IMR-90 (cell line): Measurements from ENCODE around the gene CD82. TPM values are rescaled to one million over a fixed set of nuclear protein-coding genes. Genes with fewer than 3 reads are reported as not detected.

Experiments used
- ATAC-seq: fragments of 200-7000 bp; cut with Tn5 transposase; 2 replicates; pipeline ENCODE4 v1.9.1; 2020; ENCODE audit warnings: low read depth, mild to moderate bottlenecking, moderate library complexity
- BruUV-seq: library from RNA; stranded (reverse); fragments of 400-500 nt; replicated peaks from 2 replicates; lab custom pipeline; 2021; lab: Mats Ljungman, UMichigan
- CTCF ChIA-PET: fragments of 300-600 bp; formaldehyde crosslinking; extraction: SDS; loops from one replicate; lab custom pipeline; 2021; ENCODE audit warnings: antibody characterized with exemption; lab: Yijun Ruan, JAX
- POLR2A ChIA-PET: fragments of 300-600 bp; sonication (Branson Sonifier 250); formaldehyde crosslinking; loops from one replicate; lab custom pipeline; 2022; ENCODE audit warnings: antibody characterized with exemption; ENCODE audit not compliant: unreplicated experiment; lab: Charles Lee
- DNase-seq: peaks from one replicate; pipeline ENCODE4 v3.0.0; 2013
- H2AFZ ChIP-seq: replicated peaks from 2 replicates; pipeline ENCODE3; 2013; ENCODE audit warnings: low read length, mild to moderate bottlenecking; ENCODE audit not compliant: poor library complexity
- H2AK5ac ChIP-seq: 2 replicates; pipeline ENCODE4 v1.6.1; 2013; ENCODE audit warnings: low read depth, low read length, inconsistent platforms
- H2AK9ac ChIP-seq: replicated peaks from 2 replicates; pipeline ENCODE3; 2013; ENCODE audit warnings: mild to moderate bottlenecking, low read depth, low read length, moderate library complexity; ENCODE audit not compliant: poor library complexity
- H2BK120ac ChIP-seq: 2 replicates; pipeline ENCODE4 v1.6.1; 2013; ENCODE audit warnings: low read depth, low read length, inconsistent platforms
- H2BK15ac ChIP-seq: 3 replicates; pipeline ENCODE4 v1.6.1; 2013; ENCODE audit warnings: low read depth, low read length, inconsistent platforms
- H2BK20ac ChIP-seq: 2 replicates; pipeline ENCODE4 v1.6.1; 2013; ENCODE audit warnings: low read depth, mild to moderate bottlenecking, inconsistent platforms, low read length, moderate library complexity
- H2BK5ac ChIP-seq: 2 replicates; pipeline ENCODE4 v1.6.1; 2013; ENCODE audit warnings: mild to moderate bottlenecking, low read depth, low read length, inconsistent platforms; ENCODE audit not compliant: poor library complexity, severe bottlenecking
- H3K14ac ChIP-seq: replicated peaks from 2 replicates; pipeline ENCODE4 v1.6.1; 2013; ENCODE audit warnings: low read depth, low read length, inconsistent platforms
- H3K18ac ChIP-seq: 2 replicates; pipeline ENCODE4 v1.6.1; 2013; ENCODE audit warnings: low read depth, low read length, control low read depth
- H3K23ac ChIP-seq: 2 replicates; pipeline ENCODE4 v1.6.1; 2013; ENCODE audit warnings: low read depth, low read length, inconsistent platforms
- H3K27ac ChIP-seq: 2 replicates; pipeline ENCODE4 v1.5.1; 2013; ENCODE audit warnings: mild to moderate bottlenecking, control low read depth, low read length; ENCODE audit not compliant: insufficient read depth
- H3K27me3 ChIP-seq: 2 replicates; pipeline ENCODE4 v1.6.1; 2013; ENCODE audit warnings: low read length; ENCODE audit not compliant: control insufficient read depth, insufficient read depth
- H3K36me3 ChIP-seq: 2 replicates; pipeline ENCODE4 v1.6.1; 2013; ENCODE audit warnings: low read length, mixed read lengths; ENCODE audit not compliant: control insufficient read depth, insufficient read depth
- H3K4ac ChIP-seq: 2 replicates; pipeline ENCODE4 v1.6.1; 2013; ENCODE audit warnings: low read depth, low read length, inconsistent platforms
- H3K4me1 ChIP-seq: 2 replicates; pipeline ENCODE4 v1.6.1; 2013; ENCODE audit warnings: low read length, mixed read lengths; ENCODE audit not compliant: control insufficient read depth, insufficient read depth
- H3K4me2 ChIP-seq: 2 replicates; pipeline ENCODE4 v1.6.1; 2013; ENCODE audit warnings: low read depth, mild to moderate bottlenecking, control low read depth, low read length, moderate library complexity
- H3K4me3 ChIP-seq: 2 replicates; pipeline ENCODE4 v1.5.1; 2013; ENCODE audit warnings: low read depth, mild to moderate bottlenecking, control low read depth, low read length, moderate library complexity; ENCODE audit not compliant: insufficient read depth
- H3K56ac ChIP-seq: 2 replicates; pipeline ENCODE4 v1.6.1; 2013; ENCODE audit warnings: low read length, inconsistent platforms; ENCODE audit not compliant: insufficient read depth; ENCODE audit errors: extremely low read depth
- H3K79me1 ChIP-seq, 2 experiments: 2 replicates each; pipeline ENCODE4 v1.6.1; 2013; ENCODE audit warnings: low read length in 2 of 2, inconsistent platforms in 1 of 2, low read depth in 1 of 2
- H3K9ac ChIP-seq: 2 replicates; pipeline ENCODE4 v1.6.1; 2013; ENCODE audit warnings: low read depth, low read length, control low read depth
- H3K9me1 ChIP-seq: 2 replicates; pipeline ENCODE4 v1.6.1; 2013; ENCODE audit warnings: low read length, inconsistent platforms; ENCODE audit not compliant: insufficient read depth
- H3K9me3 ChIP-seq: 2 replicates; pipeline ENCODE4 v1.6.1; 2013; ENCODE audit warnings: low read length; ENCODE audit not compliant: control insufficient read depth, insufficient read depth
- H4K20me1 ChIP-seq: 2 replicates; pipeline ENCODE4 v1.6.1; 2013; ENCODE audit warnings: low read length, inconsistent platforms; ENCODE audit not compliant: insufficient read depth
- H4K5ac ChIP-seq: 2 replicates; pipeline ENCODE4 v1.6.1; 2013; ENCODE audit warnings: mild to moderate bottlenecking, low read depth, low read length, control low read depth
- H4K8ac ChIP-seq, 2 experiments: 2 replicates each; pipeline ENCODE4 v1.6.1; 2013; ENCODE audit warnings: low read depth in 2 of 2, low read length in 2 of 2, control low read depth in 1 of 2, inconsistent platforms in 1 of 2
- H4K91ac ChIP-seq: 2 replicates; pipeline ENCODE4 v1.6.1; 2013; ENCODE audit warnings: low read depth, low read length, inconsistent platforms; ENCODE audit not compliant: insufficient read depth
- BHLHE40 ChIP-seq: fragments of 150-350 bp; IDR thresholded peaks from 2 replicates; pipeline ENCODE4 v1.6.1; 2016; ENCODE audit warnings: mild to moderate bottlenecking, low read depth, low read length
- CEBPB ChIP-seq: IDR thresholded peaks from 2 replicates; pipeline ENCODE4 v1.6.1; 2012; ENCODE audit warnings: low read depth, low read length, improper control_type of control experiment
- CHD1 ChIP-seq: IDR thresholded peaks from 2 replicates; pipeline ENCODE4 v1.6.1; 2012; ENCODE audit warnings: low read depth, low read length, improper control_type of control experiment
- FOS ChIP-seq: fragments of 150-350 bp; IDR thresholded peaks from 2 replicates; pipeline ENCODE4 v1.6.1; 2016; ENCODE audit warnings: low read depth, low read length
- MAFK ChIP-seq: IDR thresholded peaks from 2 replicates; pipeline ENCODE4 v1.6.1; 2012; ENCODE audit warnings: low read depth, low read length, improper control_type of control experiment
- MAZ ChIP-seq: IDR thresholded peaks from 2 replicates; pipeline ENCODE4 v1.6.1; 2012; ENCODE audit warnings: low read depth, mild to moderate bottlenecking, low read length, improper control_type of control experiment, moderate library complexity, borderline replicate concordance
- MXI1 ChIP-seq: IDR thresholded peaks from 2 replicates; pipeline ENCODE4 v1.6.1; 2012; ENCODE audit warnings: low read depth, mild to moderate bottlenecking, low read length, moderate library complexity, borderline replicate concordance
- NFE2L2 ChIP-seq: fragments of 150-350 bp; IDR thresholded peaks from 2 replicates; pipeline ENCODE4 v1.6.1; 2016; ENCODE audit warnings: low read depth, mild to moderate bottlenecking, low read length
- POLR2A ChIP-seq: IDR thresholded peaks from 2 replicates; pipeline ENCODE4 v1.6.1; 2012; ENCODE audit warnings: mild to moderate bottlenecking, low read depth, low read length
- RAD21 ChIP-seq: IDR thresholded peaks from 2 replicates; pipeline ENCODE4 v1.6.1; 2012; ENCODE audit warnings: low read length, improper control_type of control experiment
- RCOR1 ChIP-seq: IDR thresholded peaks from 2 replicates; pipeline ENCODE4 v1.6.1; 2012; ENCODE audit warnings: mild to moderate bottlenecking, low read length, improper control_type of control experiment; ENCODE audit not compliant: insufficient replicate concordance
- RFX5 ChIP-seq: IDR thresholded peaks from 2 replicates; pipeline ENCODE4 v1.8.0; 2012; ENCODE audit warnings: low read depth, mild to moderate bottlenecking, low read length, moderate library complexity
- SMC3 ChIP-seq: fragments of 150-350 bp; IDR thresholded peaks from 2 replicates; pipeline ENCODE4 v1.6.1; 2016; ENCODE audit warnings: low read depth, mild to moderate bottlenecking, antibody characterized with exemption, low read length, moderate library complexity
- WGBS, 2 experiments: methylation state at CpG; one replicate each; pipeline versions ENCODE4 v1.1.5 to v1.1.7; 2013; ENCODE audit warnings: missing lambda C conversion rate in 2 of 2; ENCODE audit not compliant: insufficient read length in 1 of 2; ENCODE audit errors: extremely low coverage in 2 of 2; 5-methylcytosine and 5-hydroxymethylcytosine counted together
- dilution Hi-C: fragments of 300-500 bp; cut with HindIII; formaldehyde crosslinking; loops from one replicate; pipeline ENCODE4 v1.14.3; 2018; ENCODE audit warnings: low sequenced_read_pairs; ENCODE audit not compliant: unreplicated experiment
- in situ Hi-C: fragments of 300-500 bp; cut with MboI; formaldehyde crosslinking; loops from 3 replicates; pipeline ENCODE4 v1.14.3; 2019; ENCODE audit warnings: low sequenced_read_pairs, inconsistent platforms, mixed read lengths
- intact Hi-C: fragments of 100-400 bp; cut with micrococcal nuclease; formaldehyde crosslinking; loops from 2 replicates; pipeline ENCODE4 v1.10.0; 2022
- polyA plus RNA-seq, 3 experiments: library from polyadenylated mRNA; depleted of rRNA; stranded (reverse); fragments of >200 nt; gene quantifications; 2 replicates each; pipeline ENCODE4 v1.2.3, GENCODE V29; 2012; ENCODE audit warnings: low replicate concordance in 1 of 3
- total RNA-seq: library from RNA; depleted of rRNA; stranded (reverse); fragments of >200 nt; gene quantifications from 2 replicates; pipeline ENCODE4 v1.2.3, GENCODE V29; 2012
- TF ChIP-seq, protein P1 (sequence below): conservative IDR thresholded peaks from 2 replicates; pipeline ENCODE4 v1.5.1; 2012; ENCODE audit warnings: mild to moderate bottlenecking, low read depth, low read length, improper control_type of control experiment
- TF ChIP-seq, protein P2 (sequence below): fragments of 150-350 bp; IDR thresholded peaks from 2 replicates; pipeline ENCODE4 v1.6.1; 2017; ENCODE audit warnings: mild to moderate bottlenecking, antibody characterized with exemption, low read length, low read depth
- TF ChIP-seq, protein P3 (sequence below): fragments of 150-350 bp; IDR thresholded peaks from 2 replicates; pipeline ENCODE4 v1.6.1; 2016; ENCODE audit warnings: low read depth, mild to moderate bottlenecking, low read length, moderate library complexity, borderline replicate concordance

CD82 gene
- total and polyA plus RNA-seq, 2 of the 4 experiments (the other 2 are of a cell fraction), result 32.8 to 49.4 TPM

GRCh38 chr11:44638032-44638431 is 72.6 kb downstream of the CD82 start:
- no peak overlapping the region for H4K8ac ChIP-seq
- no peak overlapping the region for H3K4me3 ChIP-seq
- H3K23ac ChIP-seq, result no peak overlapping the region
- in situ Hi-C loops, result no loop called here
- no peak overlapping the region for H3K9ac ChIP-seq
- H3K56ac ChIP-seq, result no peak overlapping the region
- H2BK120ac ChIP-seq, result no peak overlapping the region
- no peak overlapping the region for H2AFZ ChIP-seq
- ChIA-PET POLR2A (no interaction called here), CTCF (no interaction called here)
- H2AK5ac ChIP-seq, result no peak overlapping the region
- H3K4me1 ChIP-seq, result peaks cover 7% of the 10 kb centered on the region
- H2BK5ac ChIP-seq, result no peak overlapping the region
- no peaks in the 10 kb centered on the region for H3K36me3 ChIP-seq
- H3K27me3 ChIP-seq, result peaks cover 5% of the 10 kb centered on the region
- peaks cover 8% of the 10 kb centered on the region for H3K9me1 ChIP-seq
- no peak overlapping the region for H4K5ac ChIP-seq
- H3K4ac ChIP-seq, result no peak overlapping the region
- H3K14ac ChIP-seq, result no peak overlapping the region
- intact Hi-C loops, result loop anchor here (5.0 kb wide), 1 partner anchor 89 kb away; the partner anchor contains the start of gene TSPAN18
- BruUV-seq, result no TSS peak
- H3K18ac ChIP-seq, result no peak overlapping the region
- no peaks in the 10 kb centered on the region; the same call in 1 of the 2 replicates for H4K20me1 ChIP-seq
- no peak overlapping the region for H2AK9ac ChIP-seq
- no peak overlapping the region for H3K27ac ChIP-seq
- no peak overlapping the region for H2BK15ac ChIP-seq
- H3K79me1 ChIP-seq, result no peaks in the 10 kb centered on the region
- TF ChIP-seq, protein P1, sequence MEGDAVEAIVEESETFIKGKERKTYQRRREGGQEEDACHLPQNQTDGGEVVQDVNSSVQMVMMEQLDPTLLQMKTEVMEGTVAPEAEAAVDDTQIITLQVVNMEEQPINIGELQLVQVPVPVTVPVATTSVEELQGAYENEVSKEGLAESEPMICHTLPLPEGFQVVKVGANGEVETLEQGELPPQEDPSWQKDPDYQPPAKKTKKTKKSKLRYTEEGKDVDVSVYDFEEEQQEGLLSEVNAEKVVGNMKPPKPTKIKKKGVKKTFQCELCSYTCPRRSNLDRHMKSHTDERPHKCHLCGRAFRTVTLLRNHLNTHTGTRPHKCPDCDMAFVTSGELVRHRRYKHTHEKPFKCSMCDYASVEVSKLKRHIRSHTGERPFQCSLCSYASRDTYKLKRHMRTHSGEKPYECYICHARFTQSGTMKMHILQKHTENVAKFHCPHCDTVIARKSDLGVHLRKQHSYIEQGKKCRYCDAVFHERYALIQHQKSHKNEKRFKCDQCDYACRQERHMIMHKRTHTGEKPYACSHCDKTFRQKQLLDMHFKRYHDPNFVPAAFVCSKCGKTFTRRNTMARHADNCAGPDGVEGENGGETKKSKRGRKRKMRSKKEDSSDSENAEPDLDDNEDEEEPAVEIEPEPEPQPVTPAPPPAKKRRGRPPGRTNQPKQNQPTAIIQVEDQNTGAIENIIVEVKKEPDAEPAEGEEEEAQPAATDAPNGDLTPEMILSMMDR, result no peak
- no peak for TF ChIP-seq MAFK
- no peak for TF ChIP-seq CHD1
- no peak for TF ChIP-seq RFX5
- no peak for TF ChIP-seq POLR2A
- TF ChIP-seq RCOR1, result no peak
- TF ChIP-seq RAD21, result no peak
- no peak for TF ChIP-seq MAZ
- TF ChIP-seq, protein P2, sequence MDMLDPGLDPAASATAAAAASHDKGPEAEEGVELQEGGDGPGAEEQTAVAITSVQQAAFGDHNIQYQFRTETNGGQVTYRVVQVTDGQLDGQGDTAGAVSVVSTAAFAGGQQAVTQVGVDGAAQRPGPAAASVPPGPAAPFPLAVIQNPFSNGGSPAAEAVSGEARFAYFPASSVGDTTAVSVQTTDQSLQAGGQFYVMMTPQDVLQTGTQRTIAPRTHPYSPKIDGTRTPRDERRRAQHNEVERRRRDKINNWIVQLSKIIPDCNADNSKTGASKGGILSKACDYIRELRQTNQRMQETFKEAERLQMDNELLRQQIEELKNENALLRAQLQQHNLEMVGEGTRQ, result no peak
- no peak for TF ChIP-seq NFE2L2
- no peak for TF ChIP-seq CEBPB
- TF ChIP-seq BHLHE40, result no peak
- TF ChIP-seq SMC3, result no peak
- TF ChIP-seq, protein P3, sequence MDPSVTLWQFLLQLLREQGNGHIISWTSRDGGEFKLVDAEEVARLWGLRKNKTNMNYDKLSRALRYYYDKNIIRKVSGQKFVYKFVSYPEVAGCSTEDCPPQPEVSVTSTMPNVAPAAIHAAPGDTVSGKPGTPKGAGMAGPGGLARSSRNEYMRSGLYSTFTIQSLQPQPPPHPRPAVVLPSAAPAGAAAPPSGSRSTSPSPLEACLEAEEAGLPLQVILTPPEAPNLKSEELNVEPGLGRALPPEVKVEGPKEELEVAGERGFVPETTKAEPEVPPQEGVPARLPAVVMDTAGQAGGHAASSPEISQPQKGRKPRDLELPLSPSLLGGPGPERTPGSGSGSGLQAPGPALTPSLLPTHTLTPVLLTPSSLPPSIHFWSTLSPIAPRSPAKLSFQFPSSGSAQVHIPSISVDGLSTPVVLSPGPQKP, result no peak
- TF ChIP-seq MXI1, result no peak
- TF ChIP-seq FOS, result no peak
- dilution Hi-C loops, result no loop called here
- no peak overlapping the region for H3K4me2 ChIP-seq
- 80% methylated on average over 1 of the region's 7 CpGs; no CpG with 5 or more reads in 1 of the 2 experiments for WGBS, 2 experiments
- ATAC-seq, result no peak
- H3K9me3 ChIP-seq, result 0 out of 2 replicates have a peak, but pooled peaks cover 2% of the 10 kb centered on the region
- no peak overlapping the region for H4K91ac ChIP-seq
- H2BK20ac ChIP-seq, result no peak overlapping the region
- no peak for DNase-seq
